ENCODE measurements around the gene CALD1. TPM values are rescaled to one million over a fixed set of nuclear protein-coding genes. Genes with fewer than 3 reads are reported as not detected.

CALD1 gene
- total RNA-seq, 1 donor from 2014 or later, result 169 TPM

- Mint-ChIP-seq H3K36me3 (peaks cover 28% of the 10 kb centered on the region), H3K9me3 (no peaks in the 10 kb centered on the region), H3K27me3 (no peaks in the 10 kb centered on the region), H3K4me1 (ENCODE audit: unreplicated experiment) (peaks cover 48% of the 10 kb centered on the region), H3K4me3 (no peak overlapping the region), H3K27ac (no peak overlapping the region)
- DNase-seq (ENCODE audit: extremely low spot score, unreplicated experiment), result no peak
- no peak for TF ChIP-seq CTCF (conservative IDR thresholded peaks at IDR 0.05)
Observed at GRCh38 chr7:134850066-134850465, 70.6 kb downstream of the CALD1 start.

DNA sequence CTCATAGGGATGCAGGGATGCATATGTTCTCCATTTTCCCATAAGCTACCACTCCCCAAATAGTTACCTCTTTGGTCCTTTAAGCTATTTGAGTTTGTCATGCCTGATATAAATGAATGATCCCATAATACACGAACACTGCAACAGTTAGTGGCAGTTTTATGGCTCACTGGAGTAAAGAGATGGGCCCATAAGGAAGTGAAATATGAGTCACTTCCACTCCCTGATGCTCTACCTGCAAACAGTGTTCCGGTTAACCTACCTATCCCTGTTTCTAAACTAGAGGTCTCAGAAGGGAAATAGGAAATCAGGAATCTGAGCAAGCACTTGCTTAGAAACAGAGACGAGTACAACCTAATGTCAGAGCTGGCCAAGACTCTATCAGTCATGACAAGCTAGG, 71.7 kb downstream of the CALD1 start:
- no peaks in the 10 kb centered on the region for H3K27me3 Mint-ChIP-seq
- no peak overlapping the region for H3K4me3 Mint-ChIP-seq
- H3K27ac Mint-ChIP-seq, result no peak overlapping the region
- no peak for DNase-seq (ENCODE audit: extremely low spot score, unreplicated experiment)
- no peaks in the 10 kb centered on the region for H3K9me3 Mint-ChIP-seq
- peaks cover 21% of the 10 kb centered on the region for H3K36me3 Mint-ChIP-seq
- peaks cover 59% of the 10 kb centered on the region for H3K4me1 Mint-ChIP-seq (ENCODE audit: unreplicated experiment)
- TF ChIP-seq CTCF (conservative IDR thresholded peaks at IDR 0.05), result no peak

DNA sequence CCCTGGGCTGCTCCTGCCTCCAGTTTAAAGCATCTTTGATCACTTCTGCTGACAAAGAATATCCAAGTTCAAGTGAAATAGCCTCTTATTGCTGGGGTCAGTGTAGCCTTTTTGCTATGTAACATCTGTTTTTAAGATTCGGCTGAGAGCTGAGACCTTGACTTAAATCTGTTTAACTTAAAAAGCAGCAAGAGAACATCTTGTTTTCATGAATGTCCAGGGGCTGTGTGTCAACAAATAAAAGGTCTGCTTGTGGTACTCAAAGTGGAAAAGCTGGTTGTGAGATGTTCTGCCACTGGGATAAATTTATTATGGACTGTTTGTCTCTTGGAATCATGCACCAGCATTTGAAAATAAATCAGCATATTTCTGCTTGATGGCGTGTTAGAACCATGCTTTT, 73.2 kb downstream of the CALD1 start:
- peaks cover 10% of the 10 kb centered on the region for H3K36me3 Mint-ChIP-seq
- no peak overlapping the region for H3K27ac Mint-ChIP-seq
- H3K9me3 Mint-ChIP-seq, result no peaks in the 10 kb centered on the region
- H3K4me3 Mint-ChIP-seq, result no peak overlapping the region
- peaks cover 60% of the 10 kb centered on the region for H3K4me1 Mint-ChIP-seq (ENCODE audit: unreplicated experiment)
- TF ChIP-seq CTCF (conservative IDR thresholded peaks at IDR 0.05), result no peak
- no peaks in the 10 kb centered on the region for H3K27me3 Mint-ChIP-seq
- no peak for DNase-seq (ENCODE audit: extremely low spot score, unreplicated experiment)

- no peak for TF ChIP-seq CTCF (conservative IDR thresholded peaks at IDR 0.05)
- H3K27me3 Mint-ChIP-seq, result no peaks in the 10 kb centered on the region
- H3K9me3 Mint-ChIP-seq, result no peaks in the 10 kb centered on the region
- no peak for DNase-seq (ENCODE audit: extremely low spot score, unreplicated experiment)
- H3K27ac Mint-ChIP-seq, result peak overlapping the region; percentile 2
- H3K4me1 Mint-ChIP-seq (ENCODE audit: unreplicated experiment), result peaks cover 54% of the 10 kb centered on the region
- peaks cover 10% of the 10 kb centered on the region for H3K36me3 Mint-ChIP-seq
- peak overlapping the region; percentile 11 for H3K4me3 Mint-ChIP-seq
Observed at GRCh38 chr7:134854816-134855215, 75.4 kb downstream of the CALD1 start.

- Mint-ChIP-seq H3K9me3 (no peaks in the 10 kb centered on the region), H3K36me3 (peaks cover 10% of the 10 kb centered on the region), H3K4me1 (ENCODE audit: unreplicated experiment) (peaks cover 49% of the 10 kb centered on the region), H3K27ac (no peak overlapping the region), H3K4me3 (no peak overlapping the region), H3K27me3 (no peaks in the 10 kb centered on the region)
- no peak for DNase-seq (ENCODE audit: extremely low spot score, unreplicated experiment)
- no peak for TF ChIP-seq CTCF (conservative IDR thresholded peaks at IDR 0.05)
Observed at GRCh38 chr7:134855442-134855841, 76.0 kb downstream of the CALD1 start.

- peak overlapping the region; percentile 39 for H3K4me3 Mint-ChIP-seq
- TF ChIP-seq CTCF (conservative IDR thresholded peaks at IDR 0.05), result no peak
- no peaks in the 10 kb centered on the region for H3K27me3 Mint-ChIP-seq
- H3K27ac Mint-ChIP-seq, result no peak overlapping the region
- peaks cover 45% of the 10 kb centered on the region for H3K4me1 Mint-ChIP-seq (ENCODE audit: unreplicated experiment)
- DNase-seq (ENCODE audit: extremely low spot score, unreplicated experiment), result no peak
- peaks cover 6% of the 10 kb centered on the region for H3K36me3 Mint-ChIP-seq
- no peaks in the 10 kb centered on the region for H3K9me3 Mint-ChIP-seq
Observed at GRCh38 chr7:134856091-134856490, 76.7 kb downstream of the CALD1 start.
